GM23338 (cell line): Measurements from ENCODE around the gene CPSF3. TPM values are rescaled to one million over a fixed set of nuclear protein-coding genes. Genes with fewer than 3 reads are reported as not detected.

Experiments used
- ATAC-seq: fragments of 200-7000 bp; cut with Tn5 transposase; 3 replicates; pipeline ENCODE4 v1.9.1; 2020
- DNase-seq: peaks from one replicate; pipeline ENCODE4 v3.0.0-alpha.2; 2015; ENCODE audit warnings: low spot score
- H2AFZ ChIP-seq: fragments of 200-600 bp; sonication (generic); 2 replicates; pipeline ENCODE4 v1.8.0; 2016; ENCODE audit warnings: antibody characterized with exemption, mild to moderate bottlenecking, moderate library complexity
- H3F3A ChIP-seq: fragments of 200-600 bp; sonication (generic); replicated peaks from 2 replicates; pipeline ENCODE4 v1.8.0; 2017; ENCODE audit warnings: antibody characterized with exemption, mixed run types, low read depth
- H3K27ac ChIP-seq: fragments of 200-600 bp; sonication (generic); 2 replicates; pipeline ENCODE4 v1.6.1; 2016; ENCODE audit warnings: low read depth
- H3K27me3 ChIP-seq: fragments of 200-600 bp; sonication (generic); 2 replicates; pipeline ENCODE4 v1.8.0; 2016; ENCODE audit warnings: mild to moderate bottlenecking, mixed run types, moderate library complexity; ENCODE audit not compliant: insufficient read depth
- H3K36me3 ChIP-seq: fragments of 200-600 bp; sonication (generic); 2 replicates; pipeline ENCODE4 v1.8.0; 2016; ENCODE audit warnings: mild to moderate bottlenecking; ENCODE audit not compliant: insufficient read depth
- H3K4me1 ChIP-seq: fragments of 200-600 bp; sonication (generic); 2 replicates; pipeline ENCODE4 v1.8.0; 2016; ENCODE audit warnings: mild to moderate bottlenecking, moderate library complexity; ENCODE audit not compliant: insufficient read depth
- H3K4me2 ChIP-seq: fragments of 200-600 bp; sonication (generic); 2 replicates; pipeline ENCODE4 v1.7.1; 2017; ENCODE audit warnings: mixed run types
- H3K4me3 ChIP-seq: fragments of 200-600 bp; sonication (generic); 2 replicates; pipeline ENCODE4 v1.6.1; 2016; ENCODE audit warnings: mixed run types
- H3K79me2 ChIP-seq: fragments of 200-600 bp; sonication (generic); replicated peaks from 2 replicates; pipeline ENCODE4 v1.8.0; 2017; ENCODE audit warnings: mild to moderate bottlenecking; ENCODE audit not compliant: insufficient read depth
- H3K9me2 ChIP-seq: fragments of 200-600 bp; sonication (generic); 2 replicates; pipeline ENCODE4 v1.8.0; 2017; ENCODE audit not compliant: insufficient read depth
- H4K20me1 ChIP-seq: fragments of 200-600 bp; sonication (generic); replicated peaks from 2 replicates; pipeline ENCODE4 v1.8.0; 2017; ENCODE audit warnings: mild to moderate bottlenecking; ENCODE audit not compliant: insufficient read depth
- H3K27ac Mint-ChIP-seq: 2 replicates; pipeline ENCODE4 v1.8.0; 2020; ENCODE audit warnings: inconsistent platforms, mild to moderate bottlenecking, moderate library complexity, mixed read lengths
- H3K27me3 Mint-ChIP-seq: 3 replicates; pipeline ENCODE4 v1.8.0; 2022; ENCODE audit warnings: low read depth, mild to moderate bottlenecking, moderate library complexity, mixed read lengths, inconsistent platforms; ENCODE audit not compliant: insufficient read depth, poor library complexity
- H3K36me3 Mint-ChIP-seq: 3 replicates; pipeline ENCODE4 v1.8.0; 2021; ENCODE audit warnings: low read depth, mild to moderate bottlenecking, inconsistent platforms, moderate library complexity, mixed read lengths
- H3K4me1 Mint-ChIP-seq: 3 replicates; pipeline ENCODE4 v1.8.0; 2020; ENCODE audit warnings: mild to moderate bottlenecking, inconsistent platforms, mixed read lengths
- H3K4me3 Mint-ChIP-seq: 3 replicates; pipeline ENCODE4 v1.8.0; 2021; ENCODE audit warnings: moderate library complexity, mild to moderate bottlenecking, inconsistent platforms, mixed read lengths
- H3K9me3 Mint-ChIP-seq: 3 replicates; pipeline ENCODE4 v1.8.0; 2020; ENCODE audit warnings: moderate library complexity, mild to moderate bottlenecking, inconsistent platforms, mixed read lengths
- CREB1 ChIP-seq: fragments of 250-450 bp; sonication (Bioruptor Pico); IDR thresholded peaks from 2 replicates; pipeline ENCODE4 v1.5.0; 2020; ENCODE audit warnings: low read depth, mild to moderate bottlenecking, moderate library complexity
- EZH2 ChIP-seq: fragments of 200-600 bp; sonication (generic); IDR thresholded peaks from one replicate; pipeline ENCODE4 v1.8.0; 2017; ENCODE audit warnings: antibody characterized with exemption, mild to moderate bottlenecking, low read depth; ENCODE audit not compliant: unreplicated experiment
- EZH2phosphoT487 ChIP-seq: fragments of 200-600 bp; sonication (generic); IDR thresholded peaks from one replicate; pipeline ENCODE4 v1.8.1; 2018; ENCODE audit warnings: antibody characterized with exemption; ENCODE audit not compliant: unreplicated experiment
- JUNB ChIP-seq: IDR thresholded peaks from one replicate; pipeline ENCODE4 v1.6.1; 2016; ENCODE audit warnings: antibody characterized with exemption; ENCODE audit not compliant: unreplicated experiment
- NANOG ChIP-seq: IDR thresholded peaks from 2 replicates; pipeline ENCODE4 v1.6.1; 2016; ENCODE audit warnings: antibody characterized with exemption, borderline replicate concordance
- POLR2AphosphoS5 ChIP-seq: IDR thresholded peaks from 2 replicates; pipeline ENCODE4 v1.6.1; 2016; ENCODE audit warnings: antibody characterized with exemption, low read depth
- STAT1 ChIP-seq: IDR thresholded peaks from one replicate; pipeline ENCODE4 v1.6.1; 2016; ENCODE audit warnings: antibody characterized with exemption; ENCODE audit not compliant: unreplicated experiment
- ZNF331 ChIP-seq: fragments of 250-450 bp; sonication (Bioruptor Pico); IDR thresholded peaks from 2 replicates; pipeline ENCODE4 v1.5.0; 2020; ENCODE audit warnings: low read depth, mild to moderate bottlenecking, moderate library complexity
- polyA plus RNA-seq: library from polyadenylated mRNA; unstranded; fragments of >200 nt; fragmentation: Nextera tagmentation; extraction: Ambion mirVana; gene quantifications from 2 replicates; pipeline ENCODE4 v1.2.1, GENCODE V29; 2016
- total RNA-seq: library from RNA; depleted of rRNA; stranded (reverse); fragments of >200 nt; shearing (Covaris generic); gene quantifications from 2 replicates; pipeline ENCODE4 v1.2.3, GENCODE V29; 2014
- TF ChIP-seq, protein P1 (sequence below): fragments of 250-450 bp; sonication (Bioruptor Pico); IDR thresholded peaks from 2 replicates; pipeline ENCODE4 v1.5.0; 2020; ENCODE audit warnings: mild to moderate bottlenecking, moderate library complexity
- TF ChIP-seq, protein P2 (sequence below): IDR thresholded peaks from 2 replicates; pipeline ENCODE4 v1.6.1; 2016; ENCODE audit warnings: antibody characterized with exemption
- TF ChIP-seq, protein P3 (sequence below): IDR thresholded peaks from one replicate; pipeline ENCODE4 v1.6.1; 2018; ENCODE audit warnings: antibody characterized with exemption; ENCODE audit not compliant: unreplicated experiment
- TF ChIP-seq, protein P4 (sequence below), 2 experiments: fragments of 200-600 bp in 1 of 2; sonication (generic) in 1 of 2; conservative IDR thresholded peaks; 2 replicates each; pipeline versions ENCODE4 v1.5.1 to v1.6.1; 2016 to 2017; ENCODE audit warnings: antibody characterized with exemption in 2 of 2, low read depth in 2 of 2, mild to moderate bottlenecking in 2 of 2, moderate library complexity in 1 of 2

Gene CPSF3
- total and polyA plus RNA-seq, 2 experiments from 2014 or later, result 77.1 to 105 TPM

DNA sequence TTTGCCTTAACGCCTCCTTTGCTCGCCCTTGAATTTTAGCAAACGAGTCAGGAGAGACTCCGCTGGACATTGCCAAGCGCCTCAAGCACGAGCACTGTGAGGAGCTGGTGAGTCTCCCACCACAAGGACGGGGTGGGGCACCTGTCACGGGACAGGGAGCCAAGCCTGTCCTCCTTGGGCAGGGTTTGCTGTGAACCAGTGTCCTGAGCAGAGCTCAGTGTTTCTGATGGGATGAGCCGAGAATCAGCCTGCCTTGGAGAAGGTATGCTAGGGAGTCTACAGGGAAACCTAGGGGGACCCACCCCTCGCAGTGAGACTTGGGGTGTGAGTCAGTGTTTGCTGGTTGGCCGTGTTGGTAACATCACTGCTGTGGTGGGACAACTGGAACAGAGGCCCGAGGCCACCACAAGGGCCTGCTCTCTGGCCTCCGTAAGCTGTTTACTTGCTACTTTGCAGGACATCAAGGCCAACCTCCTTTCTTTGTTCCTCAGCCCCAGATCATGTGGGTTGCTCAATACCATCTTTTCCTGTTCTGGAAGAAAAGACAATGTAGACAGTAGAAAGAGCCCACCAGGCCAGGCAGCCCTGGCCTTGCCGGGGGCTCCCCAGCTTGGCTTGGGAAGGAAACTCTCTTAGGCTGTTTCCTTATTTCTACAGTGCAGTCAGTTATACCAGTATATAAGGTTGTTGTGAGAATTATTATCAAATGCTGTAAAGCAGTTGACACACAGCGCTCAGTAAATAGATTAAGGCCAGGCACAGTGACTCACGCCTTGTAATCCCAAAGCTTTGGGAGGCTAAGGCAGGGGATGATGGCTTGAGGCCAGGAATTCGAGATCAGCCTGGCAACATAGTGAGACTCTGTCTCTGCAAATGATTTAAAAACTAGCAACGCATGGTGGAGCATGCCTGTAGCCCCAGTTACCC, 42.5 kb upstream of the CPSF3 start:
- Mint-ChIP-seq H3K36me3 (peaks cover 25% of the 10 kb centered on the region), H3K27ac (no peak overlapping the region), H3K27me3 (peaks cover 4% of the 10 kb centered on the region), H3K4me3 (no peak overlapping the region), H3K9me3 (no peaks in the 10 kb centered on the region), H3K4me1 (peaks cover 24% of the 10 kb centered on the region)
- Histone ChIP-seq H3K4me3 (no peak overlapping the region), H3K36me3 (no peaks in the 10 kb centered on the region; the same call in 1 of the 2 replicates), H3F3A (no peaks in the 10 kb centered on the region), H3K79me2 (no peaks in the 10 kb centered on the region), H2AFZ (no peak overlapping the region), H3K4me2 (no peak overlapping the region), H3K27me3 (no peaks in the 10 kb centered on the region), H3K9me2 (no peaks in the 10 kb centered on the region), H3K4me1 (peaks cover 9% of the 10 kb centered on the region; the same call in 1 of the 2 replicates), H3K27ac (no peak overlapping the region), H4K20me1 (no peaks in the 10 kb centered on the region)
- DNase-seq, result no peak
- ATAC-seq, result no peak
- TF ChIP-seq EZH2 (no peak), EZH2phosphoT487 (no peak), POLR2AphosphoS5 (no peak), NANOG (no peak), JUNB (no peak), ZNF331 (CRISPR knock-in tag) (no peak), CREB1 (CRISPR knock-in tag) (no peak), STAT1 (no peak)
- TF ChIP-seq, protein P1, sequence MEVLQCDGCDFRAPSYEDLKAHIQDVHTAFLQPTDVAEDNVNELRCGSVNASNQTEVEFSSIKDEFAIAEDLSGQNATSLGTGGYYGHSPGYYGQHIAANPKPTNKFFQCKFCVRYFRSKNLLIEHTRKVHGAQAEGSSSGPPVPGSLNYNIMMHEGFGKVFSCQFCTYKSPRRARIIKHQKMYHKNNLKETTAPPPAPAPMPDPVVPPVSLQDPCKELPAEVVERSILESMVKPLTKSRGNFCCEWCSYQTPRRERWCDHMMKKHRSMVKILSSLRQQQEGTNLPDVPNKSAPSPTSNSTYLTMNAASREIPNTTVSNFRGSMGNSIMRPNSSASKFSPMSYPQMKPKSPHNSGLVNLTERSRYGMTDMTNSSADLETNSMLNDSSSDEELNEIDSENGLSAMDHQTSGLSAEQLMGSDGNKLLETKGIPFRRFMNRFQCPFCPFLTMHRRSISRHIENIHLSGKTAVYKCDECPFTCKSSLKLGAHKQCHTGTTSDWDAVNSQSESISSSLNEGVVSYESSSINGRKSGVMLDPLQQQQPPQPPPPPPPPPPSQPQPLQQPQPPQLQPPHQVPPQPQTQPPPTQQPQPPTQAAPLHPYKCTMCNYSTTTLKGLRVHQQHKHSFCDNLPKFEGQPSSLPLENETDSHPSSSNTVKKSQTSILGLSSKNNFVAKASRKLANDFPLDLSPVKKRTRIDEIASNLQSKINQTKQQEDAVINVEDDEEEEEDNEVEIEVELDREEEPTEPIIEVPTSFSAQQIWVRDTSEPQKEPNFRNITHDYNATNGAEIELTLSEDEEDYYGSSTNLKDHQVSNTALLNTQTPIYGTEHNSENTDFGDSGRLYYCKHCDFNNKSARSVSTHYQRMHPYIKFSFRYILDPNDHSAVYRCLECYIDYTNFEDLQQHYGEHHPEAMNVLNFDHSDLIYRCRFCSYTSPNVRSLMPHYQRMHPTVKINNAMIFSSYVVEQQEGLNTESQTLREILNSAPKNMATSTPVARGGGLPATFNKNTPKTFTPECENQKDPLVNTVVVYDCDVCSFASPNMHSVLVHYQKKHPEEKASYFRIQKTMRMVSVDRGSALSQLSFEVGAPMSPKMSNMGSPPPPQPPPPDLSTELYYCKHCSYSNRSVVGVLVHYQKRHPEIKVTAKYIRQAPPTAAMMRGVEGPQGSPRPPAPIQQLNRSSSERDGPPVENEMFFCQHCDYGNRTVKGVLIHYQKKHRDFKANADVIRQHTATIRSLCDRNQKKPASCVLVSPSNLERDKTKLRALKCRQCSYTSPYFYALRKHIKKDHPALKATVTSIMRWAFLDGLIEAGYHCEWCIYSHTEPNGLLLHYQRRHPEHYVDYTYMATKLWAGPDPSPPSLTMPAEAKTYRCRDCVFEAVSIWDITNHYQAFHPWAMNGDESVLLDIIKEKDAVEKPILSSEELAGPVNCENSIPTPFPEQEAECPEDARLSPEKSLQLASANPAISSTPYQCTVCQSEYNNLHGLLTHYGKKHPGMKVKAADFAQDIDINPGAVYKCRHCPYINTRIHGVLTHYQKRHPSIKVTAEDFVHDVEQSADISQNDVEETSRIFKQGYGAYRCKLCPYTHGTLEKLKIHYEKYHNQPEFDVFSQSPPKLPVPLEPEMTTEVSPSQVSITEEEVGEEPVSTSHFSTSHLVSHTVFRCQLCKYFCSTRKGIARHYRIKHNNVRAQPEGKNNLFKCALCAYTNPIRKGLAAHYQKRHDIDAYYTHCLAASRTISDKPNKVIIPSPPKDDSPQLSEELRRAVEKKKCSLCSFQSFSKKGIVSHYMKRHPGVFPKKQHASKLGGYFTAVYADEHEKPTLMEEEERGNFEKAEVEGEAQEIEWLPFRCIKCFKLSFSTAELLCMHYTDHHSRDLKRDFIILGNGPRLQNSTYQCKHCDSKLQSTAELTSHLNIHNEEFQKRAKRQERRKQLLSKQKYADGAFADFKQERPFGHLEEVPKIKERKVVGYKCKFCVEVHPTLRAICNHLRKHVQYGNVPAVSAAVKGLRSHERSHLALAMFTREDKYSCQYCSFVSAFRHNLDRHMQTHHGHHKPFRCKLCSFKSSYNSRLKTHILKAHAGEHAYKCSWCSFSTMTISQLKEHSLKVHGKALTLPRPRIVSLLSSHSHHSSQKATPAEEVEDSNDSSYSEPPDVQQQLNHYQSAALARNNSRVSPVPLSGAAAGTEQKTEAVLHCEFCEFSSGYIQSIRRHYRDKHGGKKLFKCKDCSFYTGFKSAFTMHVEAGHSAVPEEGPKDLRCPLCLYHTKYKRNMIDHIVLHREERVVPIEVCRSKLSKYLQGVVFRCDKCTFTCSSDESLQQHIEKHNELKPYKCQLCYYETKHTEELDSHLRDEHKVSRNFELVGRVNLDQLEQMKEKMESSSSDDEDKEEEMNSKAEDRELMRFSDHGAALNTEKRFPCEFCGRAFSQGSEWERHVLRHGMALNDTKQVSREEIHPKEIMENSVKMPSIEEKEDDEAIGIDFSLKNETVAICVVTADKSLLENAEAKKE, result no peak
- TF ChIP-seq, protein P2, sequence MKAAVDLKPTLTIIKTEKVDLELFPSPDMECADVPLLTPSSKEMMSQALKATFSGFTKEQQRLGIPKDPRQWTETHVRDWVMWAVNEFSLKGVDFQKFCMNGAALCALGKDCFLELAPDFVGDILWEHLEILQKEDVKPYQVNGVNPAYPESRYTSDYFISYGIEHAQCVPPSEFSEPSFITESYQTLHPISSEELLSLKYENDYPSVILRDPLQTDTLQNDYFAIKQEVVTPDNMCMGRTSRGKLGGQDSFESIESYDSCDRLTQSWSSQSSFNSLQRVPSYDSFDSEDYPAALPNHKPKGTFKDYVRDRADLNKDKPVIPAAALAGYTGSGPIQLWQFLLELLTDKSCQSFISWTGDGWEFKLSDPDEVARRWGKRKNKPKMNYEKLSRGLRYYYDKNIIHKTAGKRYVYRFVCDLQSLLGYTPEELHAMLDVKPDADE, result no peak
- TF ChIP-seq, protein P3, sequence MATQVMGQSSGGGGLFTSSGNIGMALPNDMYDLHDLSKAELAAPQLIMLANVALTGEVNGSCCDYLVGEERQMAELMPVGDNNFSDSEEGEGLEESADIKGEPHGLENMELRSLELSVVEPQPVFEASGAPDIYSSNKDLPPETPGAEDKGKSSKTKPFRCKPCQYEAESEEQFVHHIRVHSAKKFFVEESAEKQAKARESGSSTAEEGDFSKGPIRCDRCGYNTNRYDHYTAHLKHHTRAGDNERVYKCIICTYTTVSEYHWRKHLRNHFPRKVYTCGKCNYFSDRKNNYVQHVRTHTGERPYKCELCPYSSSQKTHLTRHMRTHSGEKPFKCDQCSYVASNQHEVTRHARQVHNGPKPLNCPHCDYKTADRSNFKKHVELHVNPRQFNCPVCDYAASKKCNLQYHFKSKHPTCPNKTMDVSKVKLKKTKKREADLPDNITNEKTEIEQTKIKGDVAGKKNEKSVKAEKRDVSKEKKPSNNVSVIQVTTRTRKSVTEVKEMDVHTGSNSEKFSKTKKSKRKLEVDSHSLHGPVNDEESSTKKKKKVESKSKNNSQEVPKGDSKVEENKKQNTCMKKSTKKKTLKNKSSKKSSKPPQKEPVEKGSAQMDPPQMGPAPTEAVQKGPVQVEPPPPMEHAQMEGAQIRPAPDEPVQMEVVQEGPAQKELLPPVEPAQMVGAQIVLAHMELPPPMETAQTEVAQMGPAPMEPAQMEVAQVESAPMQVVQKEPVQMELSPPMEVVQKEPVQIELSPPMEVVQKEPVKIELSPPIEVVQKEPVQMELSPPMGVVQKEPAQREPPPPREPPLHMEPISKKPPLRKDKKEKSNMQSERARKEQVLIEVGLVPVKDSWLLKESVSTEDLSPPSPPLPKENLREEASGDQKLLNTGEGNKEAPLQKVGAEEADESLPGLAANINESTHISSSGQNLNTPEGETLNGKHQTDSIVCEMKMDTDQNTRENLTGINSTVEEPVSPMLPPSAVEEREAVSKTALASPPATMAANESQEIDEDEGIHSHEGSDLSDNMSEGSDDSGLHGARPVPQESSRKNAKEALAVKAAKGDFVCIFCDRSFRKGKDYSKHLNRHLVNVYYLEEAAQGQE, result no peak
- TF ChIP-seq, protein P4, sequence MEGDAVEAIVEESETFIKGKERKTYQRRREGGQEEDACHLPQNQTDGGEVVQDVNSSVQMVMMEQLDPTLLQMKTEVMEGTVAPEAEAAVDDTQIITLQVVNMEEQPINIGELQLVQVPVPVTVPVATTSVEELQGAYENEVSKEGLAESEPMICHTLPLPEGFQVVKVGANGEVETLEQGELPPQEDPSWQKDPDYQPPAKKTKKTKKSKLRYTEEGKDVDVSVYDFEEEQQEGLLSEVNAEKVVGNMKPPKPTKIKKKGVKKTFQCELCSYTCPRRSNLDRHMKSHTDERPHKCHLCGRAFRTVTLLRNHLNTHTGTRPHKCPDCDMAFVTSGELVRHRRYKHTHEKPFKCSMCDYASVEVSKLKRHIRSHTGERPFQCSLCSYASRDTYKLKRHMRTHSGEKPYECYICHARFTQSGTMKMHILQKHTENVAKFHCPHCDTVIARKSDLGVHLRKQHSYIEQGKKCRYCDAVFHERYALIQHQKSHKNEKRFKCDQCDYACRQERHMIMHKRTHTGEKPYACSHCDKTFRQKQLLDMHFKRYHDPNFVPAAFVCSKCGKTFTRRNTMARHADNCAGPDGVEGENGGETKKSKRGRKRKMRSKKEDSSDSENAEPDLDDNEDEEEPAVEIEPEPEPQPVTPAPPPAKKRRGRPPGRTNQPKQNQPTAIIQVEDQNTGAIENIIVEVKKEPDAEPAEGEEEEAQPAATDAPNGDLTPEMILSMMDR (conservative IDR thresholded peaks at IDR 0.05; ENCODE audit: low read depth in 2 of 2), result no peak
